T-helper 17 cell (primary cell): ENCODE measurements around the gene MAP3K3. TPM values are rescaled to one million over a fixed set of nuclear protein-coding genes. Genes with fewer than 3 reads are reported as not detected.

Experiments
- ATAC-seq: fragments of 150-1000 bp; cut with Tn5 transposase; 2 replicates; pipeline ENCODE4 v1.10.0; 2021; ENCODE audit warnings: mild to moderate bottlenecking, moderate library complexity
- DNase-seq, 3 donors: peaks; one replicate each; pipeline versions ENCODE4 v3.0.0 to v3.0.0-alpha.2; 2020 to 2021
- H3K9me3 ChIP-seq: one replicate; pipeline ENCODE4 v1.7.0; 2013; ENCODE audit warnings: low read length, mild to moderate bottlenecking; ENCODE audit not compliant: control insufficient read depth, poor library complexity, severe bottlenecking
- H3K27ac Mint-ChIP-seq: one replicate; pipeline ENCODE4 v1.8.0; 2022; ENCODE audit warnings: mild to moderate bottlenecking, moderate library complexity, mixed read lengths
- H3K27me3 Mint-ChIP-seq: one replicate; pipeline ENCODE4 v1.8.0; 2022; ENCODE audit warnings: mixed read lengths
- H3K36me3 Mint-ChIP-seq: one replicate; pipeline ENCODE4 v1.8.0; 2022; ENCODE audit warnings: low read depth, mixed read lengths
- H3K4me1 Mint-ChIP-seq: one replicate; pipeline ENCODE4 v1.8.0; 2022; ENCODE audit warnings: mild to moderate bottlenecking, mixed read lengths
- H3K4me3 Mint-ChIP-seq: one replicate; pipeline ENCODE4 v1.8.0; 2022; ENCODE audit warnings: mild to moderate bottlenecking, moderate library complexity, mixed read lengths
- total RNA-seq, 4 donors: library from RNA in 2 of 4; stranded (reverse) in 2 of 4; gene quantifications; one replicate each; pipeline ENCODE4 v1.2.3 and lab custom pipeline; 2022 to 2026

Gene MAP3K3
- total RNA-seq, 2 donors from 2014 or later: 74.1 to 85.0 TPM

DNA sequence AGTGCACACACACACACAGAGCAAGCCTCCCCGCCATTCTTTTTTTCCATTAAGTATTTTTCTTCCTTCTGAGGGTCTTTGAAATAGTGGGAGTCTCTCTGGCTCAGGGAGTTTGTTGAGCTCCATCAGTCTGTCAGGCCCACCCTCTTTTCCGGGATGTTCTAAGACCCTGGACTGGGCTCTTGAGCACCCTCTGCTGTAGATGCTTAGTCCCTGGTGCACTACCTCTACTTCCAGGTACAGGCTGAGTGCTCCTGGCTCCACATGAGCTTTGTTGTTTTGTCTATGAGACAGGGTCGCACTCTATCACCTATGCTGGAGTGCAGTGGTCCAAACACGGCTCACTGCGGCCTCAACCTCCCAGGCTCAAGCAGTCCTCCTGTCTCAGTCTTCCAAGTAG, 57.0 kb downstream of the MAP3K3 start:
- H3K27me3 Mint-ChIP-seq: no peaks in the 10 kb centered on the region
- ATAC-seq (no peak), DNase-seq (no peak)
- H3K4me1 Mint-ChIP-seq: peaks cover 13% of the 10 kb centered on the region
- no peaks in the 10 kb centered on the region for H3K9me3 ChIP-seq
- H3K4me3 Mint-ChIP-seq: no peak overlapping the region
- no peaks in the 10 kb centered on the region for H3K36me3 Mint-ChIP-seq
- peak overlapping the region; percentile 76 for H3K27ac Mint-ChIP-seq

DNA sequence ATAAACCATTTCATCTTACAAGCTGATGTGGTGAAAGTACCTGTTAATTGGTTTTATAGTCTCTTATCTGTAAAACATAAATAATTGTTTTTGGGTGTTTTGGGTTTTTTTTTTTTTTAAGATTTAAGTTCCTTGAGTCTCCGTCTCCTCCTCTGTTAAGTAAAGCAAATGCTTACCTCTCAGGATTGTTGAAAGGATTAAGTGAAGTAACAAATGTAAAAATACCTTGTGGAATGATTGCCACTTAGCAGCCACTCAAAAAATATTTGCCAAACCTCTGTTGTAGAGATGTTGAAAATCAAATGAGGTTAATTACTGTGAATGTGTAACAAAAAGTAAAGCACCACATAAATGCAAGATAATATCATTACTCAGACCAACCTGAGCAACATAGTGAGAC, 58.5 kb downstream of the MAP3K3 start:
- peaks cover 9% of the 10 kb centered on the region for H3K4me1 Mint-ChIP-seq
- H3K4me3 Mint-ChIP-seq: no peak overlapping the region
- H3K9me3 ChIP-seq: no peaks in the 10 kb centered on the region
- H3K27me3 Mint-ChIP-seq: no peaks in the 10 kb centered on the region
- H3K27ac Mint-ChIP-seq: peak overlapping the region; percentile 76
- H3K36me3 Mint-ChIP-seq: no peaks in the 10 kb centered on the region
- DNase-seq (no peak), ATAC-seq (no peak)

DNA sequence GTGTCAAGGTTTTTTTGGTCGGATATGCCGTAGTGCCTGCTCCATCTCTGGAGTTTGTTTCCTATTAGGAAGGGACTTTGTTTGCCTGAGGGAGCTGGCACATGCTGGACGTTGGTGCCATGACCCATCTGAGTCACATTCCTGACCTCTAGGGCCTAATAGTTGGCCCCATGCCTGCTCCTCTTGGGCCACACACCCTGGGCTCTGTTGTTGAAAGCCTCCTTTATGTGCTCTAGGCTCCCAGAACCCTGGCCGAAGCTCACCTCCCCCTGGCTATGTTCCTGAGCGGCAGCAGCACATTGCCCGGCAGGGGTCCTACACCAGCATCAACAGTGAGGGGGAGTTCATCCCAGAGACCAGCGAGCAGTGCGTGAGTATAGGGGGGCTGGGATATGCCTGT, 59.3 kb downstream of the MAP3K3 start:
- no peaks in the 10 kb centered on the region for H3K9me3 ChIP-seq
- Mint-ChIP-seq H3K36me3 (no peaks in the 10 kb centered on the region), H3K4me3 (no peak overlapping the region), H3K4me1 (peaks cover 11% of the 10 kb centered on the region), H3K27me3 (no peaks in the 10 kb centered on the region), H3K27ac (no peak overlapping the region)
- ATAC-seq (no peak), DNase-seq (no peak)

DNA sequence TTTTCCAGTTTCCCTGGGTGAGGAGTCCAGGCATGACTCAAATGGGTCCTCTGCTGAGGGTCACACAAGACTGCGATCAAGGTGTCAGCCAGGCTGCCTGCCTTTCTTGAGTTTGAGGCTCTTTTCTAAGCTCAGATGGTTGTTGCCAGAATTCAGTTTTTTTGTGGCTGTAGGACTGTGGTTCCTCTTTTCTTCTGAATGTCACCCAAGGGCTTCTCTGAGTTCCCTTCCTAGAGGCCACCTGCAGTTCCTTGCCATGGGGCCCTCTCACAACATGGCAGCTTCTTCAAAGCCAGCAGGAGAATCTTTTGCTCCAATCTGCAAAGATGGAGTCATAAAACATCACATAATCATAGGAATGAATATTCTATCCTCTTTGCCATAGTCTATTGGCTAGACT, 60.2 kb downstream of the MAP3K3 start:
- ATAC-seq (no peak), DNase-seq (no peak)
- H3K36me3 Mint-ChIP-seq: no peaks in the 10 kb centered on the region
- H3K27ac Mint-ChIP-seq: peak overlapping the region; percentile 71
- H3K4me1 Mint-ChIP-seq: peaks cover 11% of the 10 kb centered on the region
- H3K27me3 Mint-ChIP-seq: no peaks in the 10 kb centered on the region
- H3K9me3 ChIP-seq: no peaks in the 10 kb centered on the region
- H3K4me3 Mint-ChIP-seq: no peak overlapping the region

DNA sequence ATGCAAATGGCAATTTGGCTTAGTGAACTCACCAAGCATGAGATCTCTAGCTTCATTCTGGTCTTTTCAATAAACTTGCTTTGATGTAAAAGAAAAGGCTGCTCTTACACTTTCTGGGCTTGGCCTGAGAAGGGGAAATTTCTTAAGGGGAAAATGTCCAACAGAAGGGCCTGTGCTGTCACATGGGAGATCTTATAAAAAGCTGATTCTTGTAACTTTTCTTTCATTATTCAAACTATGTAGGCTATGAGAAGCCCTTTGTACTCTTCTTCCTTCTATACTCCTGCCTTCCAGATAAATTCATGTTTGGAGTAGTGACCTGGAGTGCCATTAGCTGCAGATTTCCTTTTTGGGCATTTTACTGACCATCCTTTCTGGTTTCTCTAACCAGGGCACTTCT, 60.8 kb downstream of the MAP3K3 start:
- Mint-ChIP-seq H3K27me3 (no peaks in the 10 kb centered on the region), H3K27ac (peak overlapping the region; percentile 71), H3K4me1 (peaks cover 9% of the 10 kb centered on the region), H3K4me3 (no peak overlapping the region), H3K36me3 (no peaks in the 10 kb centered on the region)
- ATAC-seq (no peak), DNase-seq (no peak)
- no peaks in the 10 kb centered on the region for H3K9me3 ChIP-seq

DNA sequence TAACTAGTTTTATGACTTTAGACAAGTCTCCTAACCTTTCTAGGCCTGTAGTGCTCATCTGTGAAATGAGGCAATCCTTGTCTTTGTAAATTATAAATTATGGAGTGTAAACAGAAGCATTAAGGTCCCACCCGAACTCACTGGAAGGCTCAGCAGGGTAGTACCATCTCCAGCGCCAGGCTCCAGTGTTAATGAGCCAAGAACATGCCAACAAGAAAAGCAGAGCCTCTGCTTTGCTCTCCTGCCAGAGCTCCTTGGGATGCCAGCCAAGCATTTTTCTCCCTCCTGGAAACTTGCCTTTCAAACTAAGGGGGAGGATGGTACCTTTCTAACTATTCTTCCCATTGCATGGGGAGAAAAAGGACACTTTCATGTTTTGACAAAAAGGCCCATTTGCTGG, 62.8 kb downstream of the MAP3K3 start:
- ATAC-seq: no peak
- no peaks in the 10 kb centered on the region for H3K36me3 Mint-ChIP-seq
- H3K27me3 Mint-ChIP-seq: no peaks in the 10 kb centered on the region
- H3K4me3 Mint-ChIP-seq: no peak overlapping the region
- no peak for DNase-seq
- H3K9me3 ChIP-seq: no peaks in the 10 kb centered on the region
- peak overlapping the region; percentile 67 for H3K27ac Mint-ChIP-seq
- H3K4me1 Mint-ChIP-seq: peaks cover 7% of the 10 kb centered on the region

DNA sequence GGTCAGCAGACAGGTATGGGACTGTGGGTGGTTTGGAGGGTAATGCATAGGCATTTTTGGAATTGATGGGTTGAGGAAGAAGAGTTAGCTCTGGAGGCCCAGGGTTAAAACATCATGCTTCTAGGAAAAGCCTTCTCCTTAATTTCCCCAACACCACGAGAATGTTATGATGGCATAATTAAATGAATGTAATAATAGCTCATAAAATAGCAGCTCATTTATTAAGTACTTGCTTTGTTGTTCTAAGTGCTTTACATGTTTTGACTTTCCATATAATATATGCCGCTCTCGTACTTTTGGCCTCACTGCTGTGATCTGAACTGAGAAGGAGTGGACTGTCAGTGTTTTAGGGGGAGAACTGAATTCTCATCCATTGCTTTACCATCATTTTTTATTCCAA, 63.4 kb downstream of the MAP3K3 start:
- H3K4me3 Mint-ChIP-seq: no peak overlapping the region
- H3K27ac Mint-ChIP-seq: peak overlapping the region; percentile 67
- no peak for ATAC-seq
- no peaks in the 10 kb centered on the region for H3K27me3 Mint-ChIP-seq
- no peak for DNase-seq
- H3K4me1 Mint-ChIP-seq: peaks cover 7% of the 10 kb centered on the region
- no peaks in the 10 kb centered on the region for H3K36me3 Mint-ChIP-seq
- H3K9me3 ChIP-seq: no peaks in the 10 kb centered on the region

DNA sequence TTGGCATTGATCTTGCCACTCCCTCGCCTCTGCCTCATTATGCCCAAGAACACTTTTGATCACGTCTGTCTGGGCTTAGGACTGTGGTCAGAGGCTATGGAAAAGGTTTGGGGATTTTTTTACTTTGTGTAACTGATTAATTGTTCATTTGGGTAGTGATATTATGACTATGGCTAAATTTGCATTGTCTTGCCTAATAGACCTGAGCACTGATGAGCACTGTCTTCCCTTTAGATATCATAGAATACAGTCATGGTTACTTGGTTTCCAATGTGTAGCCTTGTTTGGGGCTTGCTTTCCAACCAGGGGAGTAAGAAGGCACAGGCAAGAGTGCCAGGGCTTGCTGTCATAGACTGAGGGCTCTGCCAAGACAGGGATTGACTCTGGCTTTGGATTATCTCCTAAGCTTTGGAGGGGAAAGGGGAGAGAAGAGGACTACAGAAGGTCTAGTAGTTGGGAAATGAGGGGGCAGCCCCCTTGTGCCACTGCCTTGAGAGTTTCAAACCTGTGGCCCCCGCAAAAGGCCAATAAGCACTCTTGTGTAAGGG, 64.0 kb downstream of the MAP3K3 start:
- Mint-ChIP-seq H3K27me3 (no peaks in the 10 kb centered on the region), H3K4me1 (peaks cover 7% of the 10 kb centered on the region), H3K27ac (peak overlapping the region; percentile 67), H3K4me3 (no peak overlapping the region), H3K36me3 (peaks cover 2% of the 10 kb centered on the region)
- no peaks in the 10 kb centered on the region for H3K9me3 ChIP-seq
- DNase-seq (no peak), ATAC-seq (no peak)

DNA sequence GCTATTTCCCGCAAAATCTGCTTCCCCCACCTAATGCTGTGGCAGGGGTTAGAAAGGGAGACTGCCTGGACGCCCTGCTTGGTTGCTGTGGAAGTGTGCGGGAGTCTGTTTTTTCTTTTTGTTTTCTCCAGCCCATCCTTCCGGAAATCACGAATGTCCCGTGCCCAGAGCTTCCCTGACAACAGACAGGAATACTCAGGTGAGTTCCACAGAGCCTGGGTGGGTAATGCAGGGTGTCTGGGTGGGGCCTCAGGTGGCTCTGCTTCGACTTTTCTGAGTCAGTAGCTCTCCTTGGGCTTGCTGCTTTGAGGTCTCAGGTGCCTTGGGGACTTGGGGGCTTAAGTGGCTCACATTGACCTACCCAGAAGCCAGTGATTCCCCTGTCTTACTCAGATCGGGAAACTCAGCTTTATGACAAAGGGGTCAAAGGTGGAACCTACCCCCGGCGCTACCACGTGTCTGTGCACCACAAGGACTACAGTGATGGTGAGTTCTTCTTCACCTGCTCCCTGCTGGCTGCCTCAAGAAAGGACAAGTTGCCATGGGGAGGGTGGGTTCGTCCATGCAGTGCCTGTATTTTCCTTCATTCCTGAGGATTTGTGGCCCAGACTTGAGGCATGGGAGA, 66.3 kb downstream of the MAP3K3 start:
- Mint-ChIP-seq H3K27me3 (no peaks in the 10 kb centered on the region), H3K27ac (peak overlapping the region; percentile 56), H3K4me3 (no peak overlapping the region), H3K36me3 (peaks cover 2% of the 10 kb centered on the region), H3K4me1 (peaks cover 16% of the 10 kb centered on the region)
- ATAC-seq: no peak
- H3K9me3 ChIP-seq: no peaks in the 10 kb centered on the region
- no peak for DNase-seq

DNA sequence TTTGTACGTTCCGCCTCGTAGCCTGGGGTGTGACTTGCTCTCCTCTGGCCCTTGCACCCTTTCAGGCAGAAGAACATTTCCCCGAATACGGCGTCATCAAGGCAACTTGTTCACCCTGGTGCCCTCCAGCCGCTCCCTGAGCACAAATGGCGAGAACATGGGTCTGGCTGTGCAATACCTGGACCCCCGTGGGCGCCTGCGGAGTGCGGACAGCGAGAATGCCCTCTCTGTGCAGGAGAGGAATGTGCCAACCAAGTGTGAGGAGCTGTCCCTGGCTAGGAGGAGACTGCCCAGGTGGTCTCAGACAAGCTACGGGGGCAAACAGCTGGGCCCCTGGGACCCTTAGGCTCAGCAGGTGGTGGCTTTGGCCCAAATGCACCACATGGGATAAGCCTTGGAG, 67.3 kb downstream of the MAP3K3 start:
- Mint-ChIP-seq H3K4me3 (no peak overlapping the region), H3K27me3 (no peaks in the 10 kb centered on the region), H3K27ac (peak overlapping the region; percentile 56), H3K36me3 (peaks cover 2% of the 10 kb centered on the region), H3K4me1 (peaks cover 21% of the 10 kb centered on the region)
- ATAC-seq (no peak), DNase-seq (no peak)
- no peaks in the 10 kb centered on the region for H3K9me3 ChIP-seq

DNA sequence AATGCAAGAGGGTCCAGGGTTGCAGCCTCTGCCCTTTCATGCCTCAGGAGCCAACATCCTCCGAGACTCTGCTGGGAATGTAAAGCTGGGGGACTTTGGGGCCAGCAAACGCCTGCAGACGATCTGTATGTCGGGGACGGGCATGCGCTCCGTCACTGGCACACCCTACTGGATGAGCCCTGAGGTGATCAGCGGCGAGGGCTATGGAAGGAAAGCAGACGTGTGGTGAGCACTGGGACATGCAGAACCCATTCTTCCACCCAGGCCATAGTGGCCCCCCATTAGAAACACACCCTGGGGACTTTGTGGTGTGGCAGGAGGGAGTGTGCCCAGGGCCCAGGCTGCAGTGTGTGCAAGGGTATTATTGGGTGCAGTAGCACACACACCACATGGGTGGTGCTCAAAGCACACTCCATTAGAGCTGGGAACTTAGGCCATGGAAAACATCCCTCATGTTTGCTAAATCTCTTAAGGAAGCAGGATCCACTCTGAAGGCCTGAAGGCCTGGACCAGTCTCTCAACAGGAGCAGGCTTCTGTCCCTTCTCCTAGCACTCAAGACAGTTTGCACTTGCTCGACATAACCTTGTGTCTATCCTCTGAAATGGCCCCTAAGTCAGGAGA, 70.1 kb downstream of the MAP3K3 start:
- Mint-ChIP-seq H3K27ac (peak overlapping the region; percentile 95), H3K4me1 (peaks cover 40% of the 10 kb centered on the region), H3K4me3 (no peak overlapping the region), H3K36me3 (peaks cover 2% of the 10 kb centered on the region), H3K27me3 (no peaks in the 10 kb centered on the region)
- ATAC-seq: no peak
- no peaks in the 10 kb centered on the region for H3K9me3 ChIP-seq
- no peak for DNase-seq

DNA sequence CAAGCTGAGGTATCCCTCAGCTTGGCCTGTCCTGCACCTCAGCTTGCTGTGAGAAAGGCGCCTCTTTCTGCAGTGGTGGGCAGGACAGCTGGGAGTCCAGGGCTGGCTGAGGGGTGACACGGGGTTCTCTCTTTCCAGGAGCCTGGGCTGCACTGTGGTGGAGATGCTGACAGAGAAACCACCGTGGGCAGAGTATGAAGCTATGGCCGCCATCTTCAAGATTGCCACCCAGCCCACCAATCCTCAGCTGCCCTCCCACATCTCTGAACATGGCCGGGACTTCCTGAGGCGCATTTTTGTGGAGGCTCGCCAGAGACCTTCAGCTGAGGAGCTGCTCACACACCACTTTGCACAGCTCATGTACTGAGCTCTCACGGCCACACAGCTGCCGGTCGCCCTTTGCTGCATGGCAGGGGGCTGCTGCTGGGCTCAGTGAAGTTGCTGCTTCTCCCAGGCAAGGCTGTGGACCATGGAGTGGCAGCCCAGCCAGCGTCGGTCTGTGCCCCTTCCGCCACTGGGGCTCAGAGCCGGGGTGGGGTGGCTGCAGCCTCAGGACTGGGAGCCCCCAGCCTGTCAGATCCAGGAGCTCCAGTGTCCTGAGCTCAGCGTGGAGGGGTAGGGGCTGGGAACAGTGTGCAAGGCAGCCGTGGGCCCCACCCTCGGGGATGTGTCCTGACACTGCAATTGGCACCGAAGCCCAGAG, 71.3 kb downstream of the MAP3K3 start:
- ATAC-seq: no peak
- peaks cover 48% of the 10 kb centered on the region for H3K4me1 Mint-ChIP-seq
- no peaks in the 10 kb centered on the region for H3K27me3 Mint-ChIP-seq
- no peaks in the 10 kb centered on the region for H3K9me3 ChIP-seq
- H3K27ac Mint-ChIP-seq: peak overlapping the region; percentile 95
- H3K4me3 Mint-ChIP-seq: peak overlapping the region; percentile 67
- no peak for DNase-seq
- H3K36me3 Mint-ChIP-seq: peaks cover 7% of the 10 kb centered on the region

DNA sequence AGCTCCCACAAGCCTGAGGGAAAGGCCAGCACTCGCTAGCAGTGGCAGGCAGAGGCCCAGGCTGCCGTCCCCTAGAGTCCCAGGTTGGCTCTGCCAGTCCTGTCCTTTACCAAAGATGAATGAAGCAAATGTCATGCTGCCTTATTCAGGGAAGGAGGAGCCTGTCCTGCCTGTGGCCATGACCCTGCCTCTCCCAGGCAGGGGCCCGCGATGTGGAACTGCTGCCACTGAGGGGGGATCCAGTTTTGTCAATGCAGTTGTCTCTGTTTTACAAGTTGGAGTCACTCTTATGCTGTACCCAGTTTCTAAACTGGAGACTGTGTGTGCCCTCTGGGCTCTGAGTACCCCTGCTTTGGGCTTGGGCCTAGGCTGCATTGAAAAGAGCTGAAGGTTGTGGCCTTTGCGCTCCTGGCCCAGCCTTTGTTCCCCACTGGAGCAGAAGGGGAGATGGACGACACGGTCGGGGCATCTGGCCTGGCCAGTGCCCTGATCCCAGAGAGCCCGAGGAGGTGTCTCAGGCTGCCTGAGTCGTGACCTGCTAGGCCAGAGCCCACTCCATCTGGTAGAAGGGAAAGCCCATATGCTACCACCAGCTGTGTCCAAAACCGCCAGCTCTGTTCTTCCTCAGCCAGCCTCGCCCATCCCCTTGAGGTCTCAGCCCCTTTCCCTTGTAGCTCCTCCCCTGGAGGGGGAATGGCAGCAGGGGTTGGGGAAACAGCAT, 72.2 kb downstream of the MAP3K3 start:
- Mint-ChIP-seq H3K36me3 (peaks cover 7% of the 10 kb centered on the region), H3K27me3 (no peaks in the 10 kb centered on the region), H3K4me3 (peak overlapping the region; percentile 69), H3K4me1 (peaks cover 48% of the 10 kb centered on the region), H3K27ac (peak overlapping the region; percentile 95)
- ATAC-seq (no peak), DNase-seq (no peak)
- H3K9me3 ChIP-seq: no peaks in the 10 kb centered on the region
